Right hindlimb (tissue), 1 donor: ENCODE data around the gene CYP46A1.
A peak's percentile ranks its signal among the peaks of the same experiment; 100 is the strongest.
"Not testable (repeated sequence)": the region's sequence is repeated elsewhere in the genome, so short reads cannot be mapped to it uniquely, and the experiment has no call there.

ENCODE experiments used
- DNase-seq: peaks from one replicate; pipeline ENCODE4 v3.0.0-alpha.2; 2018

CYP46A1 gene

DNA sequence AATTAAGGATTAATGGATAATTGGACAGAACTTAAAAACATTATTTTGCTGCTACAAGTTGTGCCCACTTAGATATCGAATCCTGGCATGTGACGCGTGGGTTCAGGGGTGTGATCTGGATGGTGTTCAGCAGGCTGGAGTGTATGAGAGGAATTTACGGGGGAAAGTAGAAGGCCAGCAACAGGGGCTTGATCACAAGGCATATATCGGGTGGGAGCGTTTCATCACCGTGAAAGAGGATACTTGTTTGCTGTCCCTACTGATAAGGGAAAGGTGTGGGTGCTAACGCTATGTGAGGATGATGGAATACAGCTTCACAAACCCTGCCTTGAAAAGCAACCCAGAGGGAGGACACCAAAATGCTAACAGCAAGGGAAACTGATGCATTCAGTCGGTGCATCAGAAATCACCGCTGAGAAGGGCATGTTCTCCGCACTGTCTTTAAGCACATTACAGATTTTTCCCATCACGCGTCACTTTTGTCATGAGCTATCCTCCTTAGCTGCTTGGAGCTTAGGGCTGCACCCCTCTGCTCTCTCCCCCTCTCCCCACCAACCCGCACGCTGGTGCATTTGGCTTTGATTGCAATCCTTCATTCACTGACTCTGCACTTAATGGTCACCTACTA lies 25.8 kb upstream of the CYP46A1 start:
- DNase-seq = no peak

GRCh38 chr14:99659333-99659741 lies 24.8 kb upstream of the CYP46A1 start:
- no peak for DNase-seq

GRCh38 chr14:99660006-99660566 lies 24.0 kb upstream of the CYP46A1 start:
- no peak for DNase-seq

- DNase-seq = no peak
Measured at GRCh38 chr14:99660794-99661193, 23.3 kb upstream of the CYP46A1 start.

GRCh38 chr14:99661206-99661605 lies 22.9 kb upstream of the CYP46A1 start:
- DNase-seq = not testable (repeated sequence)

- DNase-seq = no peak
Measured at GRCh38 chr14:99662846-99663245, 21.3 kb upstream of the CYP46A1 start.

DNA sequence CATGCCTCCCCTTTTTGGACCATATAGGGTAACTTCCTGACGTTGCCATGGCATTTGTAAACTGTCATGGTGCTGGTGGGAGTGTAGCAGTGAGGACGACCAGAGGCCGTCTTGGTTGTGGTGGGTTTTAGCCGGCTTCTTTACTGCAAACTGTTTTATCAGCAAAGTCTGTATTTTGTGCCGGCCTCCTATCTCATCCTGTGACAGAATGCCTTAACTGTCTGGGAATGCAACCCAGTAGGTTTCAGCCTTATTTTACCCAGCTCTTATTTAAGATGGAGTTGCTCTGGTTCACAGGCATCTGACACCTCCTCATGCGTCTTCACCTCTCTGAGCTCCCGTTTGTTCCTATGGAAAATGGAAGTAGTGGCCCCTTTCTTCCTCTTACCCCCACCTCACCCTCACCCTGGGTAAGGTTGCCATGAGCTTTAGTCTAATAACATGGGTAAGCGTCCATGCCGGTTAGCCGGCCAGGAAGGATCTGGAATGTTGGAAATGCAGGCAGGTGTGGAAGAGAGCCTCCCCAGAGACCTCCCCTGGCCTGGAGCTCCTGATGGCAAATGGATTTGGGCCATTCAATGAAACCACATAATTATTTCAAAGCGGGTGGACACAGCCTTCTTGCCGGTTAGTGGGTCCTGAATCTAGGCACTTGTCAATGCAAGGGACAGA lies 20.6 kb upstream of the CYP46A1 start:
- no peak for DNase-seq

DNA sequence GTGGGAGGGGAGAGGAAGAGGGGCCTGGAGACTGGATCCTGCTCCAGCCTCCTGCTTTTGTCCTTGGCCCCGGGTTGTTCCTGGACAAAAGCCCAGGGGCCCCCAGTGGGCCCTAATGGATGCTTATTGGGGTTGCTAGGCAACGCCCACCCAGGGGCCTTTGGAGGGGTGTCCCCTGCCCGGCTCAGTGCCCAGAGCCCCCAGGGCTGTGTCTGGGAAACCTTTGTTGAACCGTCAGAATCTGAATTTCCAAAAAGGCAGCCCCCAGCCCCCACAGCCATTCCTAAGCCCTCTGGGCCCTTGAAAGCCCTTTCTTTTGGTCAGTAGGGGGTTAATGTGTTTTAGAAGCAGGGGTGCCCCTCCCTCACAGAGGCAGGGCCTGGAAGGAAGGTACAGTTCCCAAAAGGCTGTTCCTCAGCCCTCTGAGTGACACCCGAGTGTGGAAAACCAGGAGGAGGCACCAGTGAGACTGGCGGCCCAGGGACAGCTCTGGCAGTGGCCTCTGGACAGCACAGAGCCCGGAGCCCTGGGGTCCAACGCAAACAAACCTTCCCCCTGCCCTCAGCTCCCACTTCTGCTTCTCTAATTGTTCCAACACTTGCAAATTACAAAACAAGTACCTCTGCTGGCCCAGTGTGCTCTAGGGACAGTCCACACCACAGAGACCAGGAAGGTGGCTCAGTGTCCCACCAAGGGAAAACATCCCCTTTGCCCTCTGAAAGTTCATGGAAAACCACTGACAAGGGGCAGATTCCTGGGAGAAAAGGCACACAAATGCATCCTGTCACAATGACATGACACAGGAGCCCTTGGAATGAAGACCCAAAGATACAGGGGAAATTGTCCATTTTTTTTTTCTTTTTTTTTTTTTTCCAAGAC lies 19.8 kb upstream of the CYP46A1 start:
- no peak for DNase-seq

DNA sequence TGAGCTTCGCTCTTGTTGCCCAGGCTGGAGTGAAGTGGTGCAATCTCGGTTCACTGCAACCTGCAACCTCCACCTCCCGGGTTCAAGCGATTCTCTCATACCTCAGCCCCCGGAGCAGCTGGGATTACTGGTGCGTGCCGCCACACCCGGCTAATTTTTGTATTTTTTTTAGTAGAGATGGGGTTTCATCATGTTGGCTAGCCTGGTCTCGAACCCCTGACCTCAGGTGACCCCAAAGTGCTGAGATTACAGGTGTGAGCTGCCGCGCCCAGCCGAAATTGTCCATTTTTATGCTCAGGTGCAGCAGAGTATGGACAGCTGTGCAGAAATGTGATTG lies 19.2 kb upstream of the CYP46A1 start:
- no peak for DNase-seq

DNA sequence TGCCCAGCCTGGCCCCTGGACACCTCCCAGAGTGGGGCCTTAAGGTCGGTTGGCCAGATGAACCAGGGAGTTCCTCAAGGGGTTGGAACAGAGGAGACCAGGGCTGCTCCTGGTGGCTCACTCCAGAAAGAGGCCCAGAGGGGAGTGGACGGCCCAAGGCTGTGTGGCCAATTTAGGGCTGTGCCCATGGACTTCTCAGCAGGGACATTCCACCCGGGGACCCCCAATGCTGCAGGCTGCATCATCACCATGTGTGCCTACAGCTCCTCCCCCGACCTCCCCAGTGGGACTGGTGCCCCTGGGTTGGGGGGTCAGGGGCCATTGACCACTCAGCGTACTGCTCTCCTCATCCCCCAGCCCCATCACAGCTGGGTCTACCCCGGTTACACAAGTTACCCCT lies 17.6 kb upstream of the CYP46A1 start:
- DNase-seq = no peak

DNA sequence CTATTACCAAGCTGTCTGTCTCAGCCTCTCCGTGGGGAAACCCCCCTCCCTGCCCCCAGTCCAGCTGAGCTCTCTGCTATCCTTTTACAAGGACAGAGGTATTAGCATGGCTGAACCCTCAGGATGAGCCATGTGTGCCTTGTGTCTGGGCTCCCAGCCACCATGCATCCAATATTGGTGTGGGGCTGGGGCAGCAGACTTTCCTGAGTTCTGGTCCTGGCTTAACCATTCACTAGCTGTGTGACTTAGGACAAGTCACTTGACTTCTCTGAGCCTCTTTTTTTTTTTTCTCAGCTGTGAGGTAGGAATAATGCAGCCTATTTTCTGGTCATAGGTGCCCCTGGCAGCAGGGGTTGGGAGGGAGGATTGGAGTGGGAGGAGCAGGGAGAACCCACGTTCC lies 17.1 kb upstream of the CYP46A1 start:
- no peak for DNase-seq

DNA sequence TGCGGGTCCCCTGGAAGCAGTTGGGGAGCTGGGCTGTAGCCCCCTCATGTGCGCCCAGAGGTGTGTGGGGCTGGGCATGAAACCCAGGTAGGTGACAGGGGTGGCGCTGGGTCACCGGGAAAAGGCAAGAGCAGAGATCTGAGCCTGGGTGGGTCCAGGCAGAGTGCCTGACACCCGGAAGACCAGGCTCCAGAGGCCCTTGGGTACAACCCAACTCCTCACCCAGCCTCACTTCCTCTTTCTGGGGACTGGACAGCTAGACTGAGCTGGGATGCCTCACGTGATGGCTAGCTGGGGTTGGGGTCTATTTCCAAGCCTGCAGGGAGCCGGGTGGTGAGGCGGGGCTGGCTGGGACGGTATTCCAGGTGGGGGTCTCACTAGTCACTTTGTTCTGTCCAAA lies 16.3 kb upstream of the CYP46A1 start:
- DNase-seq = no peak

GRCh38 chr14:99668307-99669295 lies 15.5 kb upstream of the CYP46A1 start:
- DNase-seq = no peak

- no peak for DNase-seq
Measured at GRCh38 chr14:99670361-99671234, 13.5 kb upstream of the CYP46A1 start.

- DNase-seq = peak; percentile 15
Measured at GRCh38 chr14:99671235-99672224, 12.6 kb upstream of the CYP46A1 start.

- DNase-seq = peak; percentile 52
Measured at GRCh38 chr14:99672506-99673304, 11.4 kb upstream of the CYP46A1 start.

GRCh38 chr14:99673305-99674063 lies 10.6 kb upstream of the CYP46A1 start:
- peak; percentile 12 for DNase-seq

- DNase-seq = peak; percentile 17
Measured at GRCh38 chr14:99674064-99674650, 9.9 kb upstream of the CYP46A1 start.
